ENCODE data around the gene CCNL1.

DNA sequence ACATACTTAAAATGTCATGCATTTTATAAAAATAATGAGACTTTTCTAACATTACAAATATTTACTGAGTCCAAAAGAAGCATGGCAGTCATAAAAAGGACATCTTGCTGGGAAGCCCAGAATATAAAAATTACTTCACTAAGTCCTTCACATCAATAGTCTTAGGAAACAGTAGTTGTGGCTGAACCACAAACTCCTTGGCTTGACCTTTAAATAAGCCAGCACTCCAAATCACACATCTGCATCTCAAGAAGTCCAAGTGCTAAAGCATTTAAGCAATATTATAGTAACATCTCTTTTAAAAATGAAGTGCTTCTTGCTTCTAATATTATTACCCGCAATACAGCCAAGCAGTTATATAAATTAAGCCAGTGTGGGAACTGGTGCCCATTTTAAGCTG, 8.8 kb downstream of the CCNL1 start:
- TF ChIP-seq, protein P1, sequence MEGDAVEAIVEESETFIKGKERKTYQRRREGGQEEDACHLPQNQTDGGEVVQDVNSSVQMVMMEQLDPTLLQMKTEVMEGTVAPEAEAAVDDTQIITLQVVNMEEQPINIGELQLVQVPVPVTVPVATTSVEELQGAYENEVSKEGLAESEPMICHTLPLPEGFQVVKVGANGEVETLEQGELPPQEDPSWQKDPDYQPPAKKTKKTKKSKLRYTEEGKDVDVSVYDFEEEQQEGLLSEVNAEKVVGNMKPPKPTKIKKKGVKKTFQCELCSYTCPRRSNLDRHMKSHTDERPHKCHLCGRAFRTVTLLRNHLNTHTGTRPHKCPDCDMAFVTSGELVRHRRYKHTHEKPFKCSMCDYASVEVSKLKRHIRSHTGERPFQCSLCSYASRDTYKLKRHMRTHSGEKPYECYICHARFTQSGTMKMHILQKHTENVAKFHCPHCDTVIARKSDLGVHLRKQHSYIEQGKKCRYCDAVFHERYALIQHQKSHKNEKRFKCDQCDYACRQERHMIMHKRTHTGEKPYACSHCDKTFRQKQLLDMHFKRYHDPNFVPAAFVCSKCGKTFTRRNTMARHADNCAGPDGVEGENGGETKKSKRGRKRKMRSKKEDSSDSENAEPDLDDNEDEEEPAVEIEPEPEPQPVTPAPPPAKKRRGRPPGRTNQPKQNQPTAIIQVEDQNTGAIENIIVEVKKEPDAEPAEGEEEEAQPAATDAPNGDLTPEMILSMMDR (conservative IDR thresholded peaks at IDR 0.05; ENCODE audit: low read length), result no peak
- no peak for TF ChIP-seq EZH2phosphoT487 (IDR thresholded peaks at IDR 0.05; ENCODE audit: borderline replicate concordance)

Data from Loucy (cell line).